IMR-90 (cell line): ENCODE measurements around the gene RFK. TPM values are rescaled to one million over a fixed set of nuclear protein-coding genes. Genes with fewer than 3 reads are reported as not detected.
A peak's percentile ranks its signal among the peaks of the same experiment; 100 is the strongest.

Experiments used
- ATAC-seq: fragments of 200-7000 bp; cut with Tn5 transposase; 2 replicates; pipeline ENCODE4 v1.9.1; 2020; ENCODE audit warnings: low read depth, mild to moderate bottlenecking, moderate library complexity
- BruUV-seq: library from RNA; stranded (reverse); fragments of 400-500 nt; replicated peaks from 2 replicates; lab custom pipeline; 2021; lab: Mats Ljungman, UMichigan
- CTCF ChIA-PET: fragments of 300-600 bp; formaldehyde crosslinking; extraction: SDS; loops from one replicate; lab custom pipeline; 2021; ENCODE audit warnings: antibody characterized with exemption; lab: Yijun Ruan, JAX
- POLR2A ChIA-PET: fragments of 300-600 bp; sonication (Branson Sonifier 250); formaldehyde crosslinking; loops from one replicate; lab custom pipeline; 2022; ENCODE audit warnings: antibody characterized with exemption; ENCODE audit not compliant: unreplicated experiment; lab: Charles Lee
- DNase-seq: peaks from one replicate; pipeline ENCODE4 v3.0.0; 2013
- H2AFZ ChIP-seq: replicated peaks from 2 replicates; pipeline ENCODE3; 2013; ENCODE audit warnings: low read length, mild to moderate bottlenecking; ENCODE audit not compliant: poor library complexity
- H2AK5ac ChIP-seq: 2 replicates; pipeline ENCODE4 v1.6.1; 2013; ENCODE audit warnings: low read depth, low read length, inconsistent platforms
- H2AK9ac ChIP-seq: replicated peaks from 2 replicates; pipeline ENCODE3; 2013; ENCODE audit warnings: mild to moderate bottlenecking, low read depth, low read length, moderate library complexity; ENCODE audit not compliant: poor library complexity
- H2BK120ac ChIP-seq: 2 replicates; pipeline ENCODE4 v1.6.1; 2013; ENCODE audit warnings: low read depth, low read length, inconsistent platforms
- H2BK15ac ChIP-seq: 3 replicates; pipeline ENCODE4 v1.6.1; 2013; ENCODE audit warnings: low read depth, low read length, inconsistent platforms
- H2BK20ac ChIP-seq: 2 replicates; pipeline ENCODE4 v1.6.1; 2013; ENCODE audit warnings: low read depth, mild to moderate bottlenecking, inconsistent platforms, low read length, moderate library complexity
- H2BK5ac ChIP-seq: 2 replicates; pipeline ENCODE4 v1.6.1; 2013; ENCODE audit warnings: mild to moderate bottlenecking, low read depth, low read length, inconsistent platforms; ENCODE audit not compliant: poor library complexity, severe bottlenecking
- H3K14ac ChIP-seq: replicated peaks from 2 replicates; pipeline ENCODE4 v1.6.1; 2013; ENCODE audit warnings: low read depth, low read length, inconsistent platforms
- H3K18ac ChIP-seq: 2 replicates; pipeline ENCODE4 v1.6.1; 2013; ENCODE audit warnings: low read depth, low read length, control low read depth
- H3K23ac ChIP-seq: 2 replicates; pipeline ENCODE4 v1.6.1; 2013; ENCODE audit warnings: low read depth, low read length, inconsistent platforms
- H3K27ac ChIP-seq: 2 replicates; pipeline ENCODE4 v1.5.1; 2013; ENCODE audit warnings: mild to moderate bottlenecking, control low read depth, low read length; ENCODE audit not compliant: insufficient read depth
- H3K27me3 ChIP-seq: 2 replicates; pipeline ENCODE4 v1.6.1; 2013; ENCODE audit warnings: low read length; ENCODE audit not compliant: control insufficient read depth, insufficient read depth
- H3K36me3 ChIP-seq: 2 replicates; pipeline ENCODE4 v1.6.1; 2013; ENCODE audit warnings: low read length, mixed read lengths; ENCODE audit not compliant: control insufficient read depth, insufficient read depth
- H3K4ac ChIP-seq: 2 replicates; pipeline ENCODE4 v1.6.1; 2013; ENCODE audit warnings: low read depth, low read length, inconsistent platforms
- H3K4me1 ChIP-seq: 2 replicates; pipeline ENCODE4 v1.6.1; 2013; ENCODE audit warnings: low read length, mixed read lengths; ENCODE audit not compliant: control insufficient read depth, insufficient read depth
- H3K4me2 ChIP-seq: 2 replicates; pipeline ENCODE4 v1.6.1; 2013; ENCODE audit warnings: low read depth, mild to moderate bottlenecking, control low read depth, low read length, moderate library complexity
- H3K4me3 ChIP-seq: 2 replicates; pipeline ENCODE4 v1.5.1; 2013; ENCODE audit warnings: low read depth, mild to moderate bottlenecking, control low read depth, low read length, moderate library complexity; ENCODE audit not compliant: insufficient read depth
- H3K56ac ChIP-seq: 2 replicates; pipeline ENCODE4 v1.6.1; 2013; ENCODE audit warnings: low read length, inconsistent platforms; ENCODE audit not compliant: insufficient read depth; ENCODE audit errors: extremely low read depth
- H3K79me1 ChIP-seq, 2 experiments: 2 replicates each; pipeline ENCODE4 v1.6.1; 2013; ENCODE audit warnings: low read length in 2 of 2, inconsistent platforms in 1 of 2, low read depth in 1 of 2
- H3K9ac ChIP-seq: 2 replicates; pipeline ENCODE4 v1.6.1; 2013; ENCODE audit warnings: low read depth, low read length, control low read depth
- H3K9me1 ChIP-seq: 2 replicates; pipeline ENCODE4 v1.6.1; 2013; ENCODE audit warnings: low read length, inconsistent platforms; ENCODE audit not compliant: insufficient read depth
- H3K9me3 ChIP-seq: 2 replicates; pipeline ENCODE4 v1.6.1; 2013; ENCODE audit warnings: low read length; ENCODE audit not compliant: control insufficient read depth, insufficient read depth
- H4K20me1 ChIP-seq: 2 replicates; pipeline ENCODE4 v1.6.1; 2013; ENCODE audit warnings: low read length, inconsistent platforms; ENCODE audit not compliant: insufficient read depth
- H4K5ac ChIP-seq: 2 replicates; pipeline ENCODE4 v1.6.1; 2013; ENCODE audit warnings: mild to moderate bottlenecking, low read depth, low read length, control low read depth
- H4K8ac ChIP-seq, 2 experiments: 2 replicates each; pipeline ENCODE4 v1.6.1; 2013; ENCODE audit warnings: low read depth in 2 of 2, low read length in 2 of 2, control low read depth in 1 of 2, inconsistent platforms in 1 of 2
- H4K91ac ChIP-seq: 2 replicates; pipeline ENCODE4 v1.6.1; 2013; ENCODE audit warnings: low read depth, low read length, inconsistent platforms; ENCODE audit not compliant: insufficient read depth
- BHLHE40 ChIP-seq: fragments of 150-350 bp; IDR thresholded peaks from 2 replicates; pipeline ENCODE4 v1.6.1; 2016; ENCODE audit warnings: mild to moderate bottlenecking, low read depth, low read length
- CTCF ChIP-seq: conservative IDR thresholded peaks from 2 replicates; pipeline ENCODE4 v1.5.1; 2012; ENCODE audit warnings: mild to moderate bottlenecking, low read depth, low read length, improper control_type of control experiment
- FOS ChIP-seq: fragments of 150-350 bp; IDR thresholded peaks from 2 replicates; pipeline ENCODE4 v1.6.1; 2016; ENCODE audit warnings: low read depth, low read length
- MXI1 ChIP-seq: IDR thresholded peaks from 2 replicates; pipeline ENCODE4 v1.6.1; 2012; ENCODE audit warnings: low read depth, mild to moderate bottlenecking, low read length, moderate library complexity, borderline replicate concordance
- NFE2L2 ChIP-seq: fragments of 150-350 bp; IDR thresholded peaks from 2 replicates; pipeline ENCODE4 v1.6.1; 2016; ENCODE audit warnings: low read depth, mild to moderate bottlenecking, low read length
- POLR2A ChIP-seq: IDR thresholded peaks from 2 replicates; pipeline ENCODE4 v1.6.1; 2012; ENCODE audit warnings: mild to moderate bottlenecking, low read depth, low read length
- RAD21 ChIP-seq: IDR thresholded peaks from 2 replicates; pipeline ENCODE4 v1.6.1; 2012; ENCODE audit warnings: low read length, improper control_type of control experiment
- RCOR1 ChIP-seq: IDR thresholded peaks from 2 replicates; pipeline ENCODE4 v1.6.1; 2012; ENCODE audit warnings: mild to moderate bottlenecking, low read length, improper control_type of control experiment; ENCODE audit not compliant: insufficient replicate concordance
- RFX5 ChIP-seq: IDR thresholded peaks from 2 replicates; pipeline ENCODE4 v1.8.0; 2012; ENCODE audit warnings: low read depth, mild to moderate bottlenecking, low read length, moderate library complexity
- SMC3 ChIP-seq: fragments of 150-350 bp; IDR thresholded peaks from 2 replicates; pipeline ENCODE4 v1.6.1; 2016; ENCODE audit warnings: low read depth, mild to moderate bottlenecking, antibody characterized with exemption, low read length, moderate library complexity
- USF2 ChIP-seq: fragments of 150-350 bp; IDR thresholded peaks from 2 replicates; pipeline ENCODE4 v1.6.1; 2017; ENCODE audit warnings: mild to moderate bottlenecking, antibody characterized with exemption, low read length, low read depth
- WGBS, 2 experiments: methylation state at CpG; one replicate each; pipeline versions ENCODE4 v1.1.5 to v1.1.7; 2013; ENCODE audit warnings: missing lambda C conversion rate in 2 of 2; ENCODE audit not compliant: insufficient read length in 1 of 2; ENCODE audit errors: extremely low coverage in 2 of 2; 5-methylcytosine and 5-hydroxymethylcytosine counted together
- dilution Hi-C: fragments of 300-500 bp; cut with HindIII; formaldehyde crosslinking; loops from one replicate; pipeline ENCODE4 v1.14.3; 2018; ENCODE audit warnings: low sequenced_read_pairs; ENCODE audit not compliant: unreplicated experiment
- in situ Hi-C: fragments of 300-500 bp; cut with MboI; formaldehyde crosslinking; loops from 3 replicates; pipeline ENCODE4 v1.14.3; 2019; ENCODE audit warnings: low sequenced_read_pairs, inconsistent platforms, mixed read lengths
- intact Hi-C: fragments of 100-400 bp; cut with micrococcal nuclease; formaldehyde crosslinking; loops from 2 replicates; pipeline ENCODE4 v1.10.0; 2022
- polyA plus RNA-seq, 3 experiments: library from polyadenylated mRNA; depleted of rRNA; stranded (reverse); fragments of >200 nt; gene quantifications; 2 replicates each; pipeline ENCODE4 v1.2.3, GENCODE V29; 2012; ENCODE audit warnings: low replicate concordance in 1 of 3
- total RNA-seq: library from RNA; depleted of rRNA; stranded (reverse); fragments of >200 nt; gene quantifications from 2 replicates; pipeline ENCODE4 v1.2.3, GENCODE V29; 2012

RFK gene
- total and polyA plus RNA-seq, 2 of the 4 experiments (the other 2 are of a cell fraction) = 10.3 to 13.8 TPM

GRCh38 chr9:76394960-76395252 is 680 bp upstream of the RFK start:
- no peaks in the 10 kb centered on the region for H3K9me3 ChIP-seq
- peak overlapping the region; percentile 43 for H2AK9ac ChIP-seq
- TF ChIP-seq CTCF (no peak), MXI1 (no peak), POLR2A (no peak), RCOR1 (no peak), SMC3 (no peak), USF2 (no peak), RFX5 (no peak), FOS (no peak), BHLHE40 (no peak), RAD21 (no peak), NFE2L2 (no peak)
- intact Hi-C loops (loop anchor here (2.0 to 5.0 kb wide), 4 partner anchors 73 to 503 kb away; partner anchors contain the start of gene PCSK5), dilution Hi-C loops (no loop called here), in situ Hi-C loops (no loop called here)
- peak overlapping the region; percentile 84 for H3K4me2 ChIP-seq
- peak overlapping the region; percentile 83 for H4K91ac ChIP-seq
- CTCF ChIA-PET = interaction anchor here (0.8 to 2.7 kb wide), 4 partner anchors 11 to 87 kb away, joined by 3 to 12 read pairs (median 6); no protein-coding TSS in a partner anchor
- H3K14ac ChIP-seq = peak overlapping the region; percentile 89
- no peaks in the 10 kb centered on the region for H4K20me1 ChIP-seq
- peak overlapping the region; percentile 83 for H2BK5ac ChIP-seq
- H3K56ac ChIP-seq = peak overlapping the region; percentile 93
- peak overlapping the region; percentile 82; the same call in 2 of the 3 replicates for H2BK15ac ChIP-seq
- DNase-seq = no peak
- H4K8ac ChIP-seq = peak overlapping the region; percentile 87 to 88
- ATAC-seq = peak; percentile 27
- peak overlapping the region; percentile 92 for H3K23ac ChIP-seq
- H3K9me1 ChIP-seq = peaks cover 3% of the 10 kb centered on the region; the same call in 1 of the 2 replicates
- peak overlapping the region; percentile 86 for H3K4me3 ChIP-seq
- peak overlapping the region; percentile 50 for H4K5ac ChIP-seq
- H3K4me1 ChIP-seq = peaks cover 2% of the 10 kb centered on the region
- H2BK120ac ChIP-seq = peak overlapping the region; percentile 87
- H3K36me3 ChIP-seq = no peaks in the 10 kb centered on the region; the same call in 1 of the 2 replicates
- peak overlapping the region; percentile 96 for H3K4ac ChIP-seq
- H3K27me3 ChIP-seq = no peaks in the 10 kb centered on the region
- POLR2A ChIA-PET = interaction anchor here (0.6 to 1.1 kb wide), 2 partner anchors 10 to 81 kb away, joined by 3 to 5 read pairs; no protein-coding TSS in a partner anchor
- H2AK5ac ChIP-seq = no peak overlapping the region
- peak overlapping the region; percentile 46 for H2BK20ac ChIP-seq
- H3K27ac ChIP-seq = peak overlapping the region; percentile 92
- no CpG with 5 or more reads among the region's 11 CpGs for WGBS, 2 experiments
- H3K18ac ChIP-seq = peak overlapping the region; percentile 62
- peak overlapping the region; percentile 92 for H3K9ac ChIP-seq
- peaks cover 11 to 29% of the 10 kb centered on the region in 2 experiments for H3K79me1 ChIP-seq
- no TSS peak for BruUV-seq
- peak overlapping the region; percentile 97 for H2AFZ ChIP-seq
